ENCODE data around the gene HOXA6.
A peak's percentile ranks its signal among the peaks of the same experiment; 100 is the strongest.

HOXA6 gene

DNA sequence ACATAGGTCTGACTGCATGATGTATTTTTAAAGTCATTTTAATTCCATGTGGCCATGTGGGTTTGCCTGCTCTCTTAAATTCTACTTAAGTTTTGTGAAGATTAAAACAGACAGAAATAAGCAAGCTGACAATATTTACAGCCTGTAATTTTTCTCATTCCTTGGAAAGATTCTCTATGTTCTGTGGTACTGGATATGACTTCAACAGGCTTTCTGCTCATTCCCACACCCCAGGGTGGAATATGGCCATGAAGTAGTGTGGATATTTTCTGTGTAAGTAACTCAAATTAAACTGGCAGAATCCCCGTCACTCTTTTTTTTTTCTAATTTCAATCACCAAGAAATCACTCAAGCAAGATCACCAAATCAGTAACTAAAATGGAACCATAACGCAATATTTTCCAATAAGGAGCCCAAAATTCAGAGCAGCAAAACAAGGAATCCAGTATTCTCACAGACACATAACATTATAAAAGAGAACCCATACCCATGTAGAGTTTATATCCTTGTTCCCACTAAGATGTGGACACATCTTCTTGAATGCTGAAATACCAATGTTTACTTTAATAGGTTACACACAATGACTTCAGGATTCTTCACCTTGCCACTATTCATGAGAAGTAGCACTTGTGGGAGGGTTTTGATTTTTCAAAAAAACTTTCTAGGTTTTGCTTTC, 9.8 kb downstream of the HOXA6 start:
- no peak for DNase-seq

GRCh38 chr7:27134392-27134791, 13.2 kb downstream of the HOXA6 start:
- DNase-seq = peak in 1 of 2 donors; percentile 23

DNA sequence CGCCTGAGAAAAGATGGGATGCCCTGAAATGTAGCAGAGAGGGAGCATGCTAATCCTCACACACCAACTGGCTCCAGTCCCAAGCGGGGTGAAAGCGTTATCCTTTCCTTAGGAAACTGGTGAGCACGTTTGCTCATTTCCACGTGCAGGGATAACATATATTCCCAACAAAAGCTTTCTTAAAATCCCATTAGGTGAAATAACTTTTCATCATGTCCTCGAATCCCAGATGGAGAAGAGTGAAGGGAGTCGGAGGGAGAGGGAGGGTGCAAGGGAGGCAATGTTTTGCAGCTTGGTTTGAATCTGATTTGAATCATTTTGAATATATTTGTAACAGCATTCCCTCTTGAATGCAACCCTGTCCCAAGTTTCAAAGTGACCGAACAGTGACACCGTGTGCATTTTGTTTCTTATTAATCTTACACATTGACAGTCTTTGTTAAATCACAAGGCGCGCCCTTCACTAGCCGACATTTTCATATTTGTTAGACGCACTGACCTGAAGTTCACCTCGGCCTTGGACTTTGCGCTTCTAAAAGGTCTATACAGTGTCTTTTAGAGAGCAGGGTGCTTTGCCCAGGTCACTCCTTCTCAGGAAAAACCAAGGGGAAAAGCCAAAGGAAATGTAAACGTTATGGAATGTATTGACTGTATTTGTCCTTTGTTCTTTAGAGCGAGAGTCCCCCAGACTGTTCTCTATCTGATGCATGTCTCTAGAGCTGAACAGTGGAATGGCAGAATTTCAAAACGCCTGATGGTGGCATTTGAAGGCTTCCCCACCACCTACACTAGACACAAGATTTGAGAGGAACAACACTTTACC, 14.0 kb downstream of the HOXA6 start:
- no peak for DNase-seq

GRCh38 chr7:27132978-27133377, 14.6 kb downstream of the HOXA6 start:
- no peak for DNase-seq

DNA sequence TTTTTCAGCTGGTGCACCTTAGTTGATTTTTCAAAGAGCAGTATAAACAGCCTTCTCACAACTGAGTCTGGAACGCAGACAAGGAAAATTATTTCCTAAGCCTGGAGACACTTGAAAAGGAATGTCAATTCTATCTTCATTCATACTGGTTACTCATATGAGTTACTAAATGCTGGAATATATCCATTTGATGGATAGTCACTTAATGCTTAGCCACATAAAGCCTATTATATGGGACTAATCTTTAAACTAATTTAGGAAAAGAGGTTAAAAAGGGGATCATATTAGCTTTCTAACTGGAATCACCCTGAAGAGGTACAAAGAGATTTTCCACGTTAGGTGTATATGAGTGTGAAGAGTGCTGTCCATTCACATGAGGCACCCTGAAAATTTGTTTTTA, 15.4 kb downstream of the HOXA6 start:
- no peak for DNase-seq

GRCh38 chr7:27131390-27131819, 16.2 kb downstream of the HOXA6 start:
- DNase-seq = no peak

- no peak for DNase-seq
Measured at GRCh38 chr7:27130540-27131389, 16.8 kb downstream of the HOXA6 start, which contains the start of gene HOXA4. TSS of gene HOXA4 (minus strand) at chr7:27130757. CDS start at chr7:27130733, 24 bp downstream.

GRCh38 chr7:27129729-27130539, 17.6 kb downstream of the HOXA6 start:
- DNase-seq = no peak

DNA sequence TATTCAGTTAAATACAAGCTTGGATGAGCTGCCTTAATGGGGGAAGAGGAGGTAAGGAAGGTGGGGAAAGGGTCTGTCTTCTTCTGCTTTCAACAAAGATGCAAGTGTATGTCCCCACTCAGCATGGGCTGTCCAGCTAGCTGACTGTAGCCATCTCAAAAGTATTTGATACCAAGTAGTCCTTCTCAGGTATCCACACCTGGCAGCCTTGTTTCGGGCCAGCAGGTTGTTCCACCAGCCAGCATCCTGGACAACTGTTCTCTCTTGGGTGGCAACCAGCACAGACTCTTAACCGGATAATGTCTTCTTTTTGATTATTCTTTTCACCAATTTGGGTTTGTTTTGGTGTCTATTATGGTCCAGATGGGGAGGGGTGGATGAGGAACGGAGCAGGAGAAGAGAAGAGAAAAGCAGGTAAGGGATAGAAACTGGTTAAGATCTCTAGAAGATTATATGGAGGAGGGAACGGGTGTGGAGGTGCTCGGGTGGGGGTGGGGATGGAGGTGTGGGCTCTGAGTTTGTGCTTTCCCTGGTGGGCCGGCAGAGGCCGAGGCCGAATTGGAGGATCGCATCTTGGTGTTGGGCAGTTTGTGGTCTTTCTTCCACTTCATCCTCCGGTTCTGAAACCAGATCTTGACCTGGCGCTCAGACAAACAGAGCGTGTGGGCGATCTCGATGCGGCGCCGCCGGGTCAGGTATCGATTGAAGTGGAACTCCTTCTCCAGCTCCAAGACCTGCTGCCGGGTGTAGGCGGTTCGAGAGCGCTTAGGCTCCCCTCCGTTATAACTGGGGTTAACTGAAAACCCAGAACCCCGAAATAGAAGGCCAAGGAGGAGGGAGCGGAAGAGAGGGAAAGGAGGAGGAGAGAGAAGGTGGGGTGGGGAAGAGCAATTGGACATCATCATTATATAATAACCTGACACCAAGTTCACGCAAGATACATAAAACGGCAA, 18.5 kb downstream of the HOXA6 start:
- no peak for DNase-seq

GRCh38 chr7:27128034-27128433, 19.5 kb downstream of the HOXA6 start:
- no peak for DNase-seq

DNA sequence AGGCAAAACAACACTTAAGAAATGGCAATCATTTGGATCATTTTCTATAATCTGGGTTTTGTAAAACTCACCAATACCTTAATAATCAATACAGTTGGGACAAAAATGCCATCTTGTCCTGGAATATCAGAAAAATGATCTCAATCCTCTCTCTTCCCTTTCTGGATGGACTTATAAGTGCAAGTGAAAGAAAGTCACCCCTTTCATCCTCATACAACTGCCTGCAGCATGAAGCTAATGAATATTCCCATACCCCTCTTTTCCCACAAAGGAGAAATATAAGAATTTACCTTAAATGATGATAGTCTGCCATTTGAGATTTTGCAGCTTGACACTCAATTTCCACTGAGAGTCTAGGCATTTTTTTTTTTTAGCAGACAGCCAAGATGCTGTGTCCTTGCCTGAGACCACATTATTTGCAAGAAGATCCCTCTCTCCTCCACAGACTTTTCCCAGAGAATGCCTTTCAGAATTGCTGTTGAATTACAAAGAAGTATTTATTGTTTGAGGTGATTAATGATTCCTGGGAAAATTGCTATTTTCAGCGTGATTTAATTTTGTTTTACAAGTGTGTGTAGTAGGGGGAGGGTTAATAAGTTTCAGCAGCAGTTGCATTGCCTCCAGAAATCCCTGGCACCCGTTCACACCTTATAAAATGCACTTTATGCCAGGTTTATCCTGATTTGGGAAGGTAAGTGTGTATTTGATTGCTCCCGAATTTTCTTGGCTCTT, 20.8 kb downstream of the HOXA6 start:
- DNase-seq = no peak

- DNase-seq = no peak
Measured at GRCh38 chr7:27125986-27126394, 21.6 kb downstream of the HOXA6 start.

DNA sequence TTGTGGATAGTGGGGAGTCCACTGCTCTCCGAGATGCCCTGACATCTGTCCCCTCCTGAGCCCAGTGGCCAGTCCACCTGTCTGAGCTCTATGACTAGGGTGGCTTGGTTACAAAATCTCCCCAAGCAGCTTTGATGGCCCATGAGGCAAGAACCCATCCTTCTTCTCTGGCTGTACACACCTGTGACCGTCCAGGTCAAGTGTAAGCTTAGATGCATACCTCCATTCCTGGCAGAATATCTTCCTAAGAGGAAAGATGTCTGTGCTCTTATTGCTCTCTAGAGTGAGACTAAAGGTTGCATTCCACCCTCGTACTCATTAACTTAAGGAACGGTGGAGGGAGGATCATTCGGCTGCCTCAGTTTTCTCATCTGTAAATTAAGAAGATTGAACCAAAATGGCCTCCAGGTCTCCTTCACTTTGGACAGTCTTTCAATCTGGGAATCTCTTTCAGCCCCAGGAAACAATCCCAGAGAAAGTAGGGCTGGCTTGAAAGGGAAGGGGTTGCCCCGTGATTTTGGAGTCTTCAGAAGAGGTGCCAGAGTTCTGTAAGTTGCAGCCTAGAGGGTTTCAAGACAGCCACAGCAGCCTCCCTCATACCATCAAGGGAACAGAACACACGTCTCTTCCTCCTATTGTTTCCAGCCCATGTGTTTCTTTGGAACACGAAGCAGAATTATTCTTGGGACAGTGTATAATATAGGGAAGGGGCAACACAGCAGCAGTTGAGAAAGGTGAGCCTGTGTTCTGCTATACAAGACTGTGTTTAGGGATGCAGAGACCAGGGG, 22.5 kb downstream of the HOXA6 start:
- no peak for DNase-seq

- no peak for DNase-seq
Measured at GRCh38 chr7:27124096-27124901, 23.3 kb downstream of the HOXA6 start.

DNA sequence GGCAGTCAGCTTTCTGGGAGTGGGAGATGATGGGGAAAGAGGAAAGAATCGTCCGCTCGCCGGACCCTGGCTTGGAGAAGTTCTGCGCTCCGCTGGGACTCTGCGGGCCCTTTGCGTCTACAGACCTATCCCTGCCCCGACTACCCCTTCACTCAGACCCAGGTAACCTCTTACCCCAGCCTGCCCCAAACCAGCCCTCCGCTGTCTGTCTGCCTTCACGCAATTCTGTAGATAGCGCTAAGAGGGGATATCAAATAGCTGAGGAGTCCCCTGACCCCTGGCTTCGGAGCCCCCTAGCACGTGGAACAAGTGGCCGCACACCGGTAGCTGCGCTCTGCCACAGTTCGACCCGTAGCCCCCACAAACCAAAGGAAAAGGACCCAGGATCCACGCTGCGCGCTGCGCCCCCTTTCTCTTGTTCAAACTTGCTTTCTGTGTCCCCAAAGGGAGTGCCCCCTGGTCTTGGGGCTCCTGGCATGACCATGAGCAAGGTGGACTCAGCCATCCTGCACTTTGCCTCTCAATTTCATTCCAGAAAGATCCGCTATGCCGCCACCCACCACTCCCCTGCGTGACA, 24.0 kb downstream of the HOXA6 start:
- no peak for DNase-seq

- no peak for DNase-seq
Measured at GRCh38 chr7:27123007-27123476, 24.5 kb downstream of the HOXA6 start.

DNA sequence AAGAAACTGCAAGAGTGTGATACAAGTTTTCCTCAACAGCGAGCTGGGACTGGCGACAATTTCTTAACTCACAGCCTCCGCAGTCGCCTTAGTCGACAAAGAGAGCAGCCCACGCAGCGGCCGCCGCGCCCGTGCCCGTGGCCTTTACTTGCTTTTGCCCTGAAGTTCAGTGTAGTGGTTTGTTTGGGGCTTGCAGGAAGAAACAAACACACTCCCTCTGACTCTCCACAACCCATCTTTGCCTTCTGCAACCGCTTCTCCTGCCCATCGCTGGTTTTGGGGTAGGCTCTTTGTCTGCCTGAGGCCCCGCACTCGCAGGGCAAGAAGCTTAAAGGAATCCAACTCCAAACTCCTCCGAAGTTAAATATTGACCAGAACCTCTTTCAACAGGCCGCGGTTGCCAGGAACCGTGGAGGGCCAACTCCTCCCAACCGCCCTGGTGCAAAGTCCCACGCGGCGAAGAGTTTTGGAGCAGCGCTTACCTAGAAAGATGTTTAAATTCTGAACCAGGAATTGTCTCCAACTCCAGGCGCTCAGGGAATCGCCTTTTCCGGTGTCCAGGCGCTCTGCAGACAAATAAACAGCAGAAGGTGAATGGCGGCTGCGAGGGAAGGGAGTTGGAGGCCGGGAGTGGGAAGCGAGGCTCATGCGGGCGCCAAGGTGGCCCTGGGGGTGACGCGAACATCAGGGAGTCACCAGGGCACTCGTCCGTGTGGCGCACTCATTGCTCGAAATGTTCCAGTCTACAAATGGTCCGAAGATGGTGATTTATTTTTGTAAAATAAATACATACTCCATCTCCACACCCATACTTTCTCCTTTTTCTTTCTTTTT, 25.3 kb downstream of the HOXA6 start:
- no peak for DNase-seq

Measured in bone marrow (tissue), 2 donors.